Measurements from ENCODE around the gene TBC1D14. TPM values are rescaled to one million over a fixed set of nuclear protein-coding genes. Genes with fewer than 3 reads are reported as not detected.

TBC1D14 gene
- total and polyA plus RNA-seq, 3 donors from 2014 or later: 78.0 to 98.8 (median 87.6) TPM

DNA sequence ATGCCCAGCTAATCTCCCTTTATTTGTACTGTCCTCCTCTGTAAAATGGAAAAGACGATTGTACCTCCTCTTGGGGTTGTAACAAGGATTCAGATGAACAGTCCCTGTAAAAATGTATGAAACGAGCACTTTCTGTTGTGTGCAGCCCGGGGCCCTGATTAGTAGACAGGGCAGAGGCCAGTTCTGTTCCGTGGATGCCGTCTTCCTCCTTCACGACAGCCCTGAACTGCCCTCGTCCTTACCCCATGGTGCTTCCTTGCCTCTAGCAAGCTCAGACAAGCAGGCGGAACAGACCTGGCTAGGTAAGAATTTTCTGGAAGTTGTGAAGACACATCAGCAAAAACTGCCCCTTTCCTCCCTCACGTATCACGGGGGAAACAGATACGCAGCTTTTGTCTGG is 111.2 kb downstream of the TBC1D14 start:
- H3K9me3 ChIP-seq: no peaks in the 10 kb centered on the region
- no peak overlapping the region for H3K27ac ChIP-seq
- H3K36me3 ChIP-seq (ENCODE audit: low read depth, missing control alignments): no peaks in the 10 kb centered on the region
- 93 to 95% methylated on average over 11 of the region's 11 CpGs for WGBS, 2 donors
- H3K4me1 ChIP-seq: no peaks in the 10 kb centered on the region
- no peak for TF ChIP-seq POLR2A (IDR thresholded peaks at IDR 0.05)
- TF ChIP-seq, protein P1, sequence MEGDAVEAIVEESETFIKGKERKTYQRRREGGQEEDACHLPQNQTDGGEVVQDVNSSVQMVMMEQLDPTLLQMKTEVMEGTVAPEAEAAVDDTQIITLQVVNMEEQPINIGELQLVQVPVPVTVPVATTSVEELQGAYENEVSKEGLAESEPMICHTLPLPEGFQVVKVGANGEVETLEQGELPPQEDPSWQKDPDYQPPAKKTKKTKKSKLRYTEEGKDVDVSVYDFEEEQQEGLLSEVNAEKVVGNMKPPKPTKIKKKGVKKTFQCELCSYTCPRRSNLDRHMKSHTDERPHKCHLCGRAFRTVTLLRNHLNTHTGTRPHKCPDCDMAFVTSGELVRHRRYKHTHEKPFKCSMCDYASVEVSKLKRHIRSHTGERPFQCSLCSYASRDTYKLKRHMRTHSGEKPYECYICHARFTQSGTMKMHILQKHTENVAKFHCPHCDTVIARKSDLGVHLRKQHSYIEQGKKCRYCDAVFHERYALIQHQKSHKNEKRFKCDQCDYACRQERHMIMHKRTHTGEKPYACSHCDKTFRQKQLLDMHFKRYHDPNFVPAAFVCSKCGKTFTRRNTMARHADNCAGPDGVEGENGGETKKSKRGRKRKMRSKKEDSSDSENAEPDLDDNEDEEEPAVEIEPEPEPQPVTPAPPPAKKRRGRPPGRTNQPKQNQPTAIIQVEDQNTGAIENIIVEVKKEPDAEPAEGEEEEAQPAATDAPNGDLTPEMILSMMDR (IDR thresholded peaks at IDR 0.05): no peak
- no peak for DNase-seq
- intact Hi-C loops (cut with DNase I; ENCODE audit: low total_unique reads): no loop called here
- H3K27me3 ChIP-seq: no peaks in the 10 kb centered on the region
- H3K4me3 ChIP-seq: no peak overlapping the region

DNA sequence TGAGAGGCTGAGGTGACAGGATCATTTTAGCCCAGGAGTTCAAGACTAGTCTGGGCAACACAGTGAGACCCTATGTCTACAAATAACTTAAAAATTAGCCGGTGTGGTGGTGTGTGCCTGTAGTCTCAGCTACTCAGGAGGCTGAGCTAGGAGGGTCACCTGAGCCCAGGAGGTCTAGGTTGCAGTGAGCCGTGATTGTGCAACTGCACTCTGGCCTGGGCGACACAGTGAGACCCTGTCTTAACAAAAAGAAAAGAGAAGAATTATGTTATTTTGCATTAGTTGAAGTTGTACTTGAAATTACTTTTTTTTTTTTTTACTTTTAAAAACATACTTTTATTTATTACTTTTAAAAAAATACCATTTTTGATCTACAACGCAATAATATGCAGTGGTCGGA is 111.7 kb downstream of the TBC1D14 start:
- Histone ChIP-seq H3K9me3 (no peaks in the 10 kb centered on the region), H3K4me1 (no peaks in the 10 kb centered on the region), H3K27ac (no peak overlapping the region), H3K27me3 (no peaks in the 10 kb centered on the region), H3K36me3 (ENCODE audit: low read depth, missing control alignments) (no peaks in the 10 kb centered on the region), H3K4me3 (no peak overlapping the region)
- 71 to 78% methylated on average over 5 of the region's 5 CpGs for WGBS, 2 donors
- TF ChIP-seq POLR2A (IDR thresholded peaks at IDR 0.05): no peak
- TF ChIP-seq, protein P1 (IDR thresholded peaks at IDR 0.05): no peak
- DNase-seq: no peak
- intact Hi-C loops (cut with DNase I; ENCODE audit: low total_unique reads): no loop called here

DNA sequence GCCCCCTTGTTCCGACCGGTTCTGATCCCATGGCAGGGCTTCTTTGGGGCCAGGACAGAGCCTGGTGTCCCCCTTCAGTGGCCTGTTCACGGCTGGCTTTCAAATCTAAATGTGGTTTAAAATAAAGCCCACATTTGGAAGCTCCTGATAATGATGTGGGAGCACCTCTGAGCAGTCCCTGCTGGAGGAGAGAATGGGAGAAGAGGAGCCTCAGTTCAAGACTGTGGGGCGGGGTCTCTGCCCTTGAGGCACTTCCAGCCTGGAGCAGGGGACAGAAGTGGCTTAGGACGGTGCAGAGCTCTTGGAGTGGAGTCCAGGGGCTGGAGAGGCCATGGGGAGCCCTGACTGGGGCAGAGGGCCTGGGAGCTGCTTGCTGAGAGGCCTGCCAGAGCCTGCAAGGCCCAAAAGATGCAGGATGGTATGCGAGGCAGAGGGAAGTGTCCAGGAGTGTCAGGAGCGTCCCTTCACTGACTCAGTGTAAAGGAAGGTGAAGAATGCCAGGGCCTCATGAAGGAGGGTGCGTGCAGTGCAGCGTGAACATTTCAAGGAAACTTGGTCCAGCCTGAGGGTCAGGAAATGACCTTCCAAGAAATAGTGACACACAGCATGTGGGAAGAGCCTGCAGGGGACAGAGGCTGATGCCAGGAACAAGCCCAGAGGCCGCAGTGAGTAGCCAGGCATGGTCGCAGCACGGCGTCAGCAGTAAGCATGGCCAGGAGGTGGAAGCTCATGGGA is 112.5 kb downstream of the TBC1D14 start:
- no peak for DNase-seq

DNA sequence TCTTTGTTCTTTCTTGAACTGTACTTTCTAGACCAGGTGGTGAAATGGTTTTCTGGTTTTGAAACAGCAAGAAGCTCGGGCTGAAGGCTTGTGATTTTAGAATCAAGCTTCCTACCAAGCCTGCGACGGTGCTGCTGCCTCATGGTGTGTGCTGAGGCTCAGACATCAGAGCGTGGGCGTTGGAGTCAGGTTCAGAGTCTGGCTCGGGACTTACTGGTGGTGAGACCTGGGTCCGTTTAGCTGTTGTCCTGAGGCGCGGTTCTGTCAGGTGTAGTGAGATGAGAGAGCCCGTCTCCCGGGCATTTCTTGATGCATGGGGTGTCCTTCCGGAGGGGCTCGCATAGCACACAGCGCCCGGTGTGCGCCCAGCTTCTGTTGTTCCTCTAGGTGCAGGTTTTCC is 113.9 kb downstream of the TBC1D14 start:
- Histone ChIP-seq H3K27me3 (no peaks in the 10 kb centered on the region), H3K9me3 (no peaks in the 10 kb centered on the region), H3K36me3 (ENCODE audit: low read depth, missing control alignments) (no peaks in the 10 kb centered on the region), H3K4me3 (no peak overlapping the region), H3K4me1 (no peaks in the 10 kb centered on the region), H3K27ac (no peak overlapping the region)
- no peak for DNase-seq
- TF ChIP-seq POLR2A (IDR thresholded peaks at IDR 0.05): no peak
- TF ChIP-seq, protein P1 (IDR thresholded peaks at IDR 0.05): no peak
- intact Hi-C loops (cut with DNase I; ENCODE audit: low total_unique reads): no loop called here
- WGBS, 2 donors: 94% methylated on average over 10 to 16 of the region's 16 CpGs

More for the DNA sequence above, 112.5 kb downstream of the TBC1D14 start:
- Histone ChIP-seq H3K36me3 (ENCODE audit: low read depth, missing control alignments) (no peaks in the 10 kb centered on the region), H3K27ac (no peak overlapping the region), H3K27me3 (no peaks in the 10 kb centered on the region), H3K4me1 (no peaks in the 10 kb centered on the region), H3K4me3 (no peak overlapping the region), H3K9me3 (no peaks in the 10 kb centered on the region)
- 85 to 86% methylated on average over 10 to 13 of the region's 13 CpGs for WGBS, 2 donors
- intact Hi-C loops (cut with DNase I; ENCODE audit: low total_unique reads): no loop called here
- TF ChIP-seq POLR2A (IDR thresholded peaks at IDR 0.05): no peak
- TF ChIP-seq, protein P1 (IDR thresholded peaks at IDR 0.05): no peak

DNA sequence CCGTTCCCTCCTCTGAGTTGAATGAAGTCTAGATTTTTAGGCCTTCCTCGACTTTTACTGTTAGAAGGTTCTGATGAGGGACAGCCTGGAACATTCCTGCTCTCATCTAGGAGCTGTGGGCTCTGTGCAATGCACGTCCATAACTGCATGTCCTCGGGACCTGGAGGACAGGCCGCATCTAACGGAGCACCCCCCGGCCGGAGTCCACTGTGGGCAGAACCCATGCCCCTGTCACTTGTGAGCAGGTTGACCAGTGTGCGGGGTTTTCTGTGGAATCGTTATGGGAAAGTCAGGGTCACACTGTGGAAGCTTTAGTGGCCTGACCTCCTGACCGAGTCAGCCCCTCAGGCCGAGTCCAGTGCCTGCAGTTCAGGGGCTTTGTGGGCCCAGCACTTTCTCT is 114.3 kb downstream of the TBC1D14 start:
- no peak for DNase-seq
- intact Hi-C loops (cut with DNase I; ENCODE audit: low total_unique reads): no loop called here
- H3K27ac ChIP-seq: no peak overlapping the region
- TF ChIP-seq, protein P1 (IDR thresholded peaks at IDR 0.05): no peak
- TF ChIP-seq POLR2A (IDR thresholded peaks at IDR 0.05): no peak
- no peaks in the 10 kb centered on the region for H3K36me3 ChIP-seq (ENCODE audit: low read depth, missing control alignments)
- H3K27me3 ChIP-seq: no peaks in the 10 kb centered on the region
- H3K4me1 ChIP-seq: no peaks in the 10 kb centered on the region
- 91 to 92% methylated on average over 7 to 12 of the region's 12 CpGs for WGBS, 2 donors
- H3K9me3 ChIP-seq: no peaks in the 10 kb centered on the region
- no peak overlapping the region for H3K4me3 ChIP-seq

Data from testis (tissue), 3 donors.